NK-92 treated with Interleukin-12 subunit alpha and Interleukin-12 subunit beta, amount 100 ng/mL, for 24 hours (cell line): ENCODE results near the gene AKAP1.

Experiments used
- DNase-seq: peaks from one replicate; lab custom pipeline; 2025; lab: John Stamatoyannopoulos, UW

The AKAP1 gene

GRCh38 chr17:57084802-57085447 is at the start of gene AKAP1:
Gene AKAP1, plus strand, starts transcription at chr17:57085246. Its CDS starts 20,219 bp downstream, at chr17:57105465.
- peak; percentile 92 for DNase-seq

- DNase-seq, result no peak
These were observed 49.0 kb upstream of the AKAP1 start for GRCh38 chr17:57035971-57036481.

GRCh38 chr17:57037411-57037810 is 47.6 kb upstream of the AKAP1 start:
- no peak for DNase-seq

GRCh38 chr17:57038486-57038885 is 46.6 kb upstream of the AKAP1 start:
- DNase-seq, result no peak

- no peak for DNase-seq
These were observed 44.5 kb upstream of the AKAP1 start for GRCh38 chr17:57040571-57040970.

- no peak for DNase-seq
These were observed 41.8 kb upstream of the AKAP1 start for GRCh38 chr17:57043276-57043675.

GRCh38 chr17:57044976-57045867 is 39.8 kb upstream of the AKAP1 start:
- no peak for DNase-seq

- no peak for DNase-seq
These were observed 39.0 kb upstream of the AKAP1 start for GRCh38 chr17:57045868-57046704.

GRCh38 chr17:57046749-57047148 is 38.3 kb upstream of the AKAP1 start:
- DNase-seq, result no peak

- DNase-seq, result no peak
These were observed 37.0 kb upstream of the AKAP1 start for GRCh38 chr17:57048096-57048495.

- DNase-seq, result no peak
These were observed 34.7 kb upstream of the AKAP1 start for GRCh38 chr17:57050306-57050705.

GRCh38 chr17:57051886-57052361 is 33.1 kb upstream of the AKAP1 start:
- DNase-seq, result no peak

- DNase-seq, result no peak
These were observed 22.2 kb upstream of the AKAP1 start for GRCh38 chr17:57062865-57063264.

GRCh38 chr17:57067162-57067561 is 17.9 kb upstream of the AKAP1 start:
- DNase-seq, result no peak

GRCh38 chr17:57067781-57068180 is 17.3 kb upstream of the AKAP1 start:
- DNase-seq, result no peak

GRCh38 chr17:57068222-57068658 is 16.8 kb upstream of the AKAP1 start:
- no peak for DNase-seq

- DNase-seq, result no peak
These were observed 16.3 kb upstream of the AKAP1 start for GRCh38 chr17:57068707-57069106.

GRCh38 chr17:57071991-57072944 is 12.8 kb upstream of the AKAP1 start:
- DNase-seq, result no peak

- DNase-seq, result no peak
These were observed 11.4 kb upstream of the AKAP1 start for GRCh38 chr17:57073626-57074025.

- DNase-seq, result no peak
These were observed 9.9 kb upstream of the AKAP1 start for GRCh38 chr17:57075193-57075592.

- DNase-seq, result no peak
These were observed 9.3 kb upstream of the AKAP1 start for GRCh38 chr17:57075785-57076184.
